HG03060 (cell line): ENCODE measurements around the gene CATSPER1.

ENCODE experiments used
- ATAC-seq: cut with Tn5 transposase; IDR thresholded peaks from one replicate; pipeline ENCODE4 v1.9.1; 2021; ENCODE audit warnings: low read depth, moderate number of reproducible peaks; ENCODE audit not compliant: unreplicated experiment

Gene CATSPER1

DNA sequence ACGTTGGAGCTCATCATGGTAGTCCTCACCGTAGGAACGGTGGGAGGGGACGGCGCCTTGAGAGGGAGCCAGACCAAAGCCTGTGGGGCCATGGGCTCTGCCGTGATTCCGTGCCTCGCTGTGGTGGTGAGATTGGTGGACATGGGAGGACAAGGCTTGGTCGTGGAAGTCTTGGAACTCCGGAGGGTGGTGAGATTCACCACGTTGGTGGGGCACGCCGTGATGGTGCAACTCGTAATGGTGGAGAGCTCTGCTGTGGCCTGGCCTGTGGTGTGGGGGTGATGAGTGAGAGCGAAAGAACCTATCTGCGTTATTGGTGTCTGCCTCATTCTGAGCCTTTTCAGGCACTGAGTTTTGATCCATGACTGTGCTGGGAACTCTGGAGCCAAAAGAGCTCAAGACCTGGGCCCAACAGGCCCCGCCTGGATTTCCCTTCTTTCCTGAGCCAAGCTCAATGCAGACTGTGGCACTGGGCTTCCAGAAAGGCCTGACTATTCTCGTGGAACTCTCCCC lies at the start of gene CATSPER1:
Gene CATSPER1, minus strand, starts transcription at position 463 of the 513 bp plus-strand sequence. Its CDS starts 100 bp downstream, at position 363.
- no peak for ATAC-seq

DNA sequence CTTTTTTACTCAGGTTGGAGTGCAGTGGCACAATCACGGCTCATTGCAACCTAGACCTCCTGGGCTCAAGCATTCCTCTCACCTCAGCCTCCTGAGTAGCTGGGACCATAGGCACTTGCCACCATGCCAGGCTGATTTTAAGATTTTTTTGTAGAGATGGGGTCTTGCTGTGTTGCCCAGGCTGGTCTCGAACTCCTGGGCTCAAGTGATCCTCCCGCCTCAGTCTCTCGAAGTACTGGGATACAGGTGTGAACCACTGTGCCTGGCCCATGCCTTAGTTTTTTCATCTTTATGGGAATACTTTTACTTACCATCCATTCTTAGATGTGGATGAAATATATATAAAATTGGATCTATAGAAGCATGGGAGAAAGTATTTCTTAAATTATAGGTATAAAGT lies 49.0 kb upstream of the CATSPER1 start:
- no peak for ATAC-seq

DNA sequence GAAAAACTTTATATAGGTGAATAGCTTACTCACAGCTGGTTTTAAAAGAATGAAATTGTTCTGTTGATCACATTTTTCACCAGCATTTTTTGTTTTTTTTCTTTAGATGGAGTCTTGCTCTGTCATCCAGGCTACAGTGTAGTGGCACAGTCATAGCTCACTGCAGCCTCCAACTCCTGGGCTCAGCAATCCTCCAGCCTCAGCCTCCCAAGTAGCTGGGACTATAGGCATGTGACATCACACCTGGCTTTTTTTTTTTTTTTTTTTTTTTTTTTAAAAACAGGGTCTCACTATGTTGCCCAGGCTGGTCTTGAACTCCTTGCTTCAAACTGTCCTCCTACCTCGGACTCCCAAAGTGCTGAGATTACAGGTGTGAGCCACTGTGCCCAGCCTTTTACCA lies 47.4 kb upstream of the CATSPER1 start:
- ATAC-seq = no peak

DNA sequence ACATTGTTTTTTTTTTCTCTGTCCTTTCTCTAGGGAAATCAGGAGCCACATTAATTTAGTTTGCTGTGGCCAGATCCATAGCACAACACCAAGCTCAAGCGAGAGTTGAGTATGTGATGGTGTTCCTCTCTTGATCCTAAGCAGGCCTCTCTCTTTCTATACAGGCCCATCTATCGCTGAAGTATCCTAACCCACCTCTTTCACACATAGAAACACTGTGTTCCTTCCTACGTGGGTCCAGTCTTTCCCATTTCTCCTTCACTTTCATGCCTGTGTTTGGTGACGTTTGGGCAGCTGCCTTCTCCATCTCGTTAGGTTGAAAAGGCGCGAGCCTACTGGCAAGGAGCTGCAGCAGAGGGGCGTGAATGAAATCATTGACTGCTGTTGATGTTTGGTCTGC lies 46.2 kb upstream of the CATSPER1 start:
- ATAC-seq = no peak

DNA sequence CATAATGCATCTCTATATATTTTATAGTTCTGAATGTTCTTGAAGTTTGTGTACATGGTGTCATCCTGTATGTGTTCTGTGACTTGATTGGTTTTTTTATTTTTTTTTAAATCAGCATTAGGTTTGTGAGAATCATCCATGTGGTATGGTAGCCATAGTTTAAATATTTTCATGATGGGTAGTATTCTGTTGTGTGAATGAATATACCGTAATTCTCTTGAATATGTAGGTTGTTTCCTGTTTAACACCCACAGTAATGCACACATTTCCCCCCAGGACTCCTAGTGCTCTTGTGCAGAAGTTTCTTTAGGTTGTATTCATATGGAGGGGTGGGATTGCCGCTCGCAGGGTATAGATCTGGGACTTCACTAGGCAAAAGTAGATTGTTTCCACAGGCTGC lies 45.8 kb upstream of the CATSPER1 start:
- no peak for ATAC-seq

DNA sequence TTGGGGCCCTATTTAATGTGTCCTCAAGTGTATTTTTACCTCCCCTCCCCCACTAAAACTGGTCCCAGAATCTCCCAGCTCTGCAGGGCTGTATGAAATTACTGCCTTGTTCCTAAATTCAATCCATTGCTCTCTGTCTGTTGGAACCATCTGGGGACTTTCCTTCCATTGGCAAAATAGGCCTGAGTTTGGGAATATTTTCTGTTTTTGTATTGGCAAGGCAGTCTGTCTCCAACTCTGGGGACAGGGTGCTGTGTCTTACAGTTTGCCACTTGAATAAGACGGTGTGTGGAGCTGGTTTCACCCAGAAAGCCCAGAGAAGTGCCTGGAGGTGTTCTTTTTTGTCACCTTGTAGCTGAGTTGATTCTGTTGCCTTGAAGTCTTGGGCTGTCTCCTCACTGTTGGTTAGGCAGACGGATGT lies 45.1 kb upstream of the CATSPER1 start:
- no peak for ATAC-seq

DNA sequence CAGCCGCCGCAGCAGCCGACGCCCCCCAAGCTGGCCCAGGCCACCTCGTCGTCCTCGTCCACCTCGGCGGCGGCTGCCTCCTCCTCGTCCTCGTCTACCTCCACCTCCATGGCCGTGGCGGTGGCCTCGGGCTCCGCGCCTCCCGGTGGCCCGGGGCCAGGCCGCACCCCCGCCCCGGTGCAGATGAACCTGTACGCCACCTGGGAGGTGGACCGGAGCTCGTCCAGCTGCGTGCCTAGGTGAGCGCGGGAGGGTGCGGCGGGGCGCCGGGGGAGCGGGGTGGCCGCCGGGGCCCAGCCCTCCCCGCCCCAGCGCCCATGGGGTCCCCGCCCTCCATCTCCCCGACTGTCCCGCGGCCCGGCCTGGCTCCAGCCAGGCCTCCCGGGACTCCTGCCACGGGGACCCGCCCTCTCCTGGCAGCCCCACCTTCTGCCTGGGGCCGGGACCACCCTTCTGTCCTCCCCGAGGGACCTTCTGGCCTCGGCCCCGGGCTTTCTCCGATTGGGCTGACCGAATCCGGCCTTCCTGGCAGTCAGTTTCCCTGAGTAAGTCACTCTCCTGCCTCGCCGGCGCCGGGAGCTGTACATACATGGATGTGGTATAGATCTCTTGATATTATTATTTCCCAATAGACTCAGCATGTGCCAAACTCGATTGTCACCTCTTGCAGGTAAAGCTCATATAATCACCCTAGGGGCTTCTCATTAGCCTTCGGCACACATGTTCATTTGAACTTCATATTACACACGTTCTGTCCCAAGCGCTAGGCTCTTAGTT lies 44.5 kb upstream of the CATSPER1 start:
- no peak for ATAC-seq

DNA sequence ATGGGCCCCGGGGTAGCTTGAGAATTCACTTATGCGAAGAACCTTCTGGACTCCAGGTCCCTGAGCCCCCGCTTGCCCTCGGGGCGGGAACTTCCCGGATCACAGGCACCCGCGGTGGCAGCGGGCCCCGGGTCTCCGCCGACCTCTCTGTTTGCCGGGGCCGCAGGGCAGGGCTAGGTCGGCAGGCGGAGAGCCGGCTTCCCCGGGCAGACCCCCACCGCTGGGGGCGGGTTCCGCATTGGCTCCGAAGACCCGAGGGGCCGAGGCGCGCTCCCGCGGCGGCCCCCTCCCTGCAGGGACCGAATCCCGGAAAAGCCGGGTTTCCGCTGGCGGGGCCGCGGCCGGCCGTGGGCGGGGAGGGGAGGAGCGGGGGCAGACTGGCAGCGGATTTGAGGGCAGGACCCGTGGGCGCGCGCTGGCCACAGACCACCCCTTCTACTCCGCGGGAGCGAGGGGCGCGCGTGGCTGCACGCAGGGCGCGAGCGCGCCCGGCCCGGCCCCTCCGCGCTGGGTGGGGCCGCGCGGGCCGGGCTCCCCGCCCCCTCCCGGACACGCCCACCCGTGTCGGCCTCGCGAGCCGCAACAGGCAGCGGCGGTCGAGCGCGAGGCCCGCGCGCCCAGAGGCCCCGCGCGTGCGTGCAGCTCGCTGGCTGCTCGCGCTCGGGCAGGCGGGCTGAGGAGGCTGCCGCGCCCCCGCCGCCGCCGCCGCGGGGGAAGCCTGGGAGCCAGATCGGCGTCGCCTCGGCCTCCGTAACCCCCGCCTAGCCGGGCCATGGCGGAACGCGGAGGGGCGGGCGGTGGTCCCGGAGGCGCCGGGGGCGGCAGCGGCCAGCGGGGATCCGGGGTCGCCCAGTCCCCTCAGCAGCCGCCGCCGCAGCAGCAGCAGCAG lies 43.7 kb upstream of the CATSPER1 start, which contains the start of gene PACS1:
Gene PACS1, plus strand, starts transcription at position 558 of the 889 bp plus-strand sequence. Its CDS starts 215 bp downstream, at position 773.
- no peak for ATAC-seq

DNA sequence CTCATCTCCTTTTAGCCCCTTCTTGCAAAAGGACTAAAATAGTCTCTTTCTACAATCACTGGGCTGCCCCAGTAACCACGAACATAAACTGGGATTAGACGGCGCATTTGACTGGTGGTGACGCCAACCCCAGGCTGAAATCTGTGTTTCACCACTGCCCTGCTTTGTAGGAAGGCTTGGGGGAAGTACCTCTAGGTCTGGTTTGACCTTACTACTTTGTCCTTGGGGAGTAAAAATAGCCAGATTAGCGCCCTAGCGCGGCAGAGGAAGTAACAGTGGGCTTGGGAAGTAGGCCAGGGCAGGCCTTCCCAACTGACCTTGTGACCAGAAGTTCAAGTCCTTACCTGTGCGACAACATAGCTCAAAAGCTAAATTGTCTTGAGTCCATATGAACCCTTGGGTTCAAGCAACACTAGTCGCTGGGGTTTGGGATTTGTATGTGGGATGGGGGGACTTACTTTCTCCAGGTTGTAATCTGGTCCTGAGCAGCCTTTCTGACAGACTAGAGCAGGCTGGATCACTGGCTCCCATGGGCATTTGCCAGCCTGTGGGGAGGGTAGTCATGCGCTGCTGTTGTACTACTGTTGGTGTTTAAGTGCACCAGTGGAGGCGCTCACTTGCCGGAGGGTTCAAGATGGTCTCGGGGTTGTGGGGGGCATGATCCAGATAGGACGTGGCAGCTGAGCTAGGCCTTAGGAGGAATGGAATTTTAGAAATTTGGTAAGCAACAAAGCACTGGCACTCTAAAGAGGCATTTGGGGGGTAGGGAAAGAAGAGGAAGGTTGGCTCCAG lies 42.8 kb upstream of the CATSPER1 start:
- ATAC-seq = no peak

DNA sequence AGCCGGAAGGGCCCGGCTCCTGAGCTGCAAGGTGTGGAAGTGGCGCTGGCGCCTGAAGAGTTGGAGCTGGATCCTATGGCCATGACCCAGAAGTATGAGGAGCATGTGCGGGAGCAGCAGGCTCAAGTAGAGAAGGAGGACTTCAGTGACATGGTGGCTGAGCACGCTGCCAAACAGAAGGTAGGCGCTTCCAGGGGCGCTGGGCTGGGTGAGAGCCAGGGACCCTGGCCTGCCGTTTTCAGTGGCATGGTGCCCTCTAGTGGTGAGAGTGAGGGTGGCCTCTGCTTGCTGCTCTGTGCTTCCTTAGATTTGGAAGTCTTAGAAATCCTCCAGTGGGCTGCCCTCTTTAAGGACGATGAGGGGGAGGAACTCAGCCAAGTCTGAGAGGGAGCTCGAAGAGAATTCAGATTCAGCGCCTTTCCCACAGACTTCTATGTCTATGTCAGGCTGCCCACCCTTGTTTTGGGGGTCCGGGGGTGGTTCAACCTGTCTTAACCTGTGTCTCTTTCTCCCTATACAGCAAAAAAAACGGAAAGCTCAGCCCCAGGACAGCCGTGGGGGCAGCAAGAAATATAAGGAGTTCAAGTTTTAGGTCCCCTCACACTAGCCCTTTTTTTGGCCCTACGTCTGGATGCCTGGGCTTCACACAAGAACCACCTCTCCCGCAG lies 42.0 kb upstream of the CATSPER1 start:
- ATAC-seq = no peak

DNA sequence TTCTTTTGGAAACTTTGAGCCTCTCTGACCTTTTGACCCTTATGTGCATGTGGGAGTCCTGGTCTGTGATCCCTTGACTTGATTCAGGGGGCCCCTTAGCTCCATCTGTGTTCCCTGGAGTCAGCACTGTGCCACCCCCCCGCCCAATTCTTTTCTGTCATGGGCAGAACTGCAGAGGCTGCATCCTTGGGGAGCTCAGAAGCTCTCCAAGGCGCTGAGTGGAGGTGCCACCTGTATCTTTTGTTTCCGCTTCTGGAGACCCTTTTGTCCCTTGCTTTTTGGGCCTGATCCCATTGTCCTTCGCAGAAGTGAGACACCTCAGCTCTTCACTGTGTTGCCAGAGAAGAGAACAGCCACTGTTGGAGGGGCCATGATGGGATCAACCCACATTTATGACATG lies 41.4 kb upstream of the CATSPER1 start:
- ATAC-seq = no peak

DNA sequence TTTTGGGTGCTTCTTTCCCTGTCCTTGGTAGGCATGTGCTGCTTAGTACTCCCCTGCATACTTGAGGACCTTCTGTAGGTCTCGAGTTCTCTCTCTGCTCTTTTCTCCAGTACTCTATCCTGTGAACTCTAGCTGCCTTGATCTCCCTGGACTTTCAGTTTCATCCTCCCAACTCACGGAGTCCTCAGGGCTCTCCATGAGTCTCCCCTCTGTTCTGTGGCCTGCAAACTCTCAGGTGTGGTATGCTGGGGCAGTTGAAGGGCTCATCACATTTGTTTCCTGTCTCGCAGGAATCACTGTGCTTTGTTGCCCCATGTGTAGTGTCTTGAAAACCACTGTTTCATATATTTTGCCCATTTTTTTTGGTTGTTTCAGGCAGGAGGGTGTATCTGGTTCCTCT lies 40.5 kb upstream of the CATSPER1 start:
- no peak for ATAC-seq

DNA sequence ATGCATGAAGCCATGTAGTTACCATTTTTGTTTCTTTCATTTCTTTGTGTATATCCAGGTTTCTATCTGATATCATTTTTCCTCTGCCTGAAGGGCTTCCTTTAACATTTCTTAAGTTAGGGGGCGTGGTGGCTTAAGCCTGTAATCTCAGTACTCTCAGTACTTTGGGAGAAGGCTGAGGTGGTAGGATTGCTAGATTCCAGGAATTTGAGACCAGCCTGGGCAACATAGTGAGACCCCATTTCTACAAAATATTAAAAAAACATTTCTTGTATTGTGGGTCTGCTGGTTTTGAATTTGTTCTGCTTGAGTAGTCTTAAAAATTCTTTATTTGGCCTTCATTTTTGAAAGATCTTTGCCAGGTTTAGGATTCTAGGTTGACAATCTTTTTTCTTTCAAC lies 38.3 kb upstream of the CATSPER1 start:
- ATAC-seq = no peak

DNA sequence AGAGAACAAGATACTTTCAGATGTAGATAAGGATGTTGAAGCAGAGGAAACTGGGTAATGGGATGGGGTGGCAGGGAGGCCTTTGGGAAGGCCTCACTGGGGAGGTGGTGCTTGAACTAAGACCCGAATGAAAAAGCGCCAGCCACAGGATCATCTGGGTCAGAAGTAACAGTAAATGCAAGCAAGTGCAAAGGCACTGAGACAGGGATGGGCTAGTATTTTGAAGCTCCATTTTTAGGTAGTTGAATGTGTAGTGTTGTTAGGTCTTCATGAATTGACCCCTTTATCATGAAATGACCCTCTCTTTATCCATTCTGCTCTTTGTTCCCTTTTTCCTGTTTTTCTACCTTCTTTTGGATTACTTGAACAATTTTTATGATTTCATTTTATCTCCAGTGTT lies 37.6 kb upstream of the CATSPER1 start:
- no peak for ATAC-seq

DNA sequence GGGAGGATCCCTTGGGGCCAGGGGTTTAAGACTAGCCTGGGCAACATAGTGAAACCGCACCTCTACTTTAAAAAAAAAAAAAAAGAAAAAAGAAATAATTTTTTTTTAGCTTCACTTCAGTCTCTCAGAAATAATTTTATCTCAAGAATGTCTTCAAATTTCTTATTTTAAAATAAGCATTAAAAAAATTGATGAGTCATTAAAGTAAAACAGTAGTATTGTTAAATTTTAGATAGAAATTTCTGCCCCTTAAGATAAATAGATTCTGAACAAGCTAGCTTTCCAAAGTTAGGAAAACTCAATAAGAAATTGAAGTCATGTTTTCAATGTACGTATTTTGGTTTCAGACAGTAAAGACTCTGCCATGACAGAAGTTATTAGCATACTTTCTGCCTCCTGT lies 36.1 kb upstream of the CATSPER1 start:
- ATAC-seq = no peak

DNA sequence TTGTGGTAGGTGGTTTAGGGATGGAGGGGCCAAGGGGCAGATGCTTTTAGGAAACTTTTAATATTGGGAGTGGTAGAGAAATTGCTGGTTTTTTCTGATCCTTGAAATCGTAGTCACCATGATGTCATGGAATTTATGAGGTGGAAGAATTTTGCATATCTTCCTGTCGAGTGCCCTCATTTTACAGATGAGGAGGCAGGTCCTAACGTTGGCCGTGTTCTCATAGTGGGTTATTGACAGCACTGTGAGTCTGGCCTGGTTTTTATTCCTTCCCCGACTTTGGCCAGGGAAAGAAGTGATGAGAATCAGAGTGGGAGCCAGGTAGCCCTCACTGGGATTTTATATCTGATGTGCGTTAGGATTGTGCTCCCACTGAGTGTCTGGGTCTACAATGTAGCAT lies 35.0 kb upstream of the CATSPER1 start:
- ATAC-seq = no peak

DNA sequence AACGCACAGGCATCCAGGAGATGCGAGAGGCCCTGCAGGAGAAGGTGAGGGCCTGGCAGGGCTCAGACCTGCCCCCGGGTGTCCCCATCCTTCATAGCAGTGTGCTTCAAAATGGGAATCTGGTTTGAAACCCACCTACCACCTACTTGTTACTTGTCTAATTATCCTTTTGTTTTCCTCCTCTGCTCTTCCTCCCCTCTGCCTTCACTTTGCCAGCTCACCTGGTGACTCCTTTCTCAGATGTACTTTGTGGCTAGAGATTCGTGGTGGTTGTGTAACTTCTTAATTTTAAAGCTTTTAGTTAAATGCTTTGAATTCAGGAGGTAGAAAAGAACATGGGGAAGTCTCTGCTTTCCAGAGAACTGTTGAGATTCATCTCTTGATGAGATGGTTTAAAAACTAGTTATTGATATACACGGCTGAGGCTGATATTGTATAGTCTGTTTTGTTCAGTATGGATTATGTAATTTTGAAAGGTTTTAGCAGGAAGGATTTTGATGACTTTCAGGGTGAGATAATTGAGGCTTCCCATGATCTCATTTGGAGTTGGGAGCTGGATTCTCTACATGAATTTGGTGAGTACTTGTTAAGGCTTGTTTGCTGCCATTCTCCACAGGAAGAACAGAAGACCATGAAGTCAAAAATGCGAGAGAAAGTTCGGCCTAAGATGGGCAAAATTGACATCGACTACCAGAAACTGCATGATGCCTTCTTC lies 33.8 kb upstream of the CATSPER1 start:
- ATAC-seq = no peak

DNA sequence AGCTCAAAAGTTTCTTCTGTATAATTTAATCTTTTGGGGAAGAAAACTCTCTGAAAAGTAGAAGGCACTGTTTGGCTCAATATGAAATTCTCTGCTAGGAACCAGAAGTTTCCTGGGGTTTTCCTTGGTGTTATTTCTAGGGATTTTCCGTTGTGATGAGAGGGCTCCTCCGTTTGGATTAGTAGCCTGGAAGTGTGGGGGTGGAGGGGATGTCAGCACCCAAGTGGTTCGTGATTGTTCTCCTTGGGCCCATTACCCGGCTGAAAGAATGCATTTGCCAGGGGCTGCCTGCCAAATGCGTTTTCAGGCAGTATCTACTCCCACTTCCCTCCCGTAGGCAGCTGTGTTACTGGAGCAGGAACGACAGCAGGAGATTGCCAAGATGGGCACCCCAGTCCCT lies 30.2 kb upstream of the CATSPER1 start:
- ATAC-seq = no peak

DNA sequence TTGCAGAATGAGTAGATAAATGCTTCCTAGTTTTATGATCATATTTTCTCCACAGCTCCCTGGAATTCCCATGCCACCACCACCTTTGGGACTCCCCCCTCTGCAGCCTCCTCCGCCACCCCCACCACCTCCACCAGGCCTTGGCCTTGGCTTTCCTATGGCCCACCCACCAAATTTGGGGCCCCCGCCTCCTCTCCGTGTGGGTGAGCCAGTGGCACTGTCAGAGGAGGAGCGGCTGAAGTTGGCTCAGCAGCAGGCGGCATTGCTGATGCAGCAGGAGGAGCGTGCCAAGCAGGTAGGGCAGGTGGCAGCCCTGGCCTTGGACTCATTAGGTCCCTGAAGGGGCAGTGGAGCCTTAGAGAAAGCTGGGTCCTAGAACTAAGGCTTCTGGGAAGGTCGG lies 28.7 kb upstream of the CATSPER1 start:
- no peak for ATAC-seq

DNA sequence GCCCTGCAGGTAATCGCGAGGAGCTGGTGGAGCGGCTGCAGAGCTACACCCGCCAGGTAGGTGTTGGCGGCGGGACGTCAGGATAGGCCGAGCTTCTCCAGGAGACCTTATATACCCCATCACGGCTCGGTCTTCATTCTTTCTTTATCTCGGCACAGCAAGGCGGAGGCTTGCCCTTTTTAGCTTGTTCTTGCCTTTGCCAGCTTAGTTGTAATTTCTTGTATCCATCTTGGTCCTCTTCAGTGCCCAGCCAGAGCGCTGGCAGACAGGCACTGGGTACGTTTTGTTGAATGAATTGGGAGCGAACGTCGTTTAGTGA lies 26.3 kb upstream of the CATSPER1 start:
- ATAC-seq = no peak
